ENCODE results near the gene ALS2CL.
A peak's percentile ranks its signal among the peaks of the same experiment; 100 is the strongest.

GRCh38 chr3:46742992-46743585, 49.6 kb upstream of the ALS2CL start:
- TF ChIP-seq, protein P1, sequence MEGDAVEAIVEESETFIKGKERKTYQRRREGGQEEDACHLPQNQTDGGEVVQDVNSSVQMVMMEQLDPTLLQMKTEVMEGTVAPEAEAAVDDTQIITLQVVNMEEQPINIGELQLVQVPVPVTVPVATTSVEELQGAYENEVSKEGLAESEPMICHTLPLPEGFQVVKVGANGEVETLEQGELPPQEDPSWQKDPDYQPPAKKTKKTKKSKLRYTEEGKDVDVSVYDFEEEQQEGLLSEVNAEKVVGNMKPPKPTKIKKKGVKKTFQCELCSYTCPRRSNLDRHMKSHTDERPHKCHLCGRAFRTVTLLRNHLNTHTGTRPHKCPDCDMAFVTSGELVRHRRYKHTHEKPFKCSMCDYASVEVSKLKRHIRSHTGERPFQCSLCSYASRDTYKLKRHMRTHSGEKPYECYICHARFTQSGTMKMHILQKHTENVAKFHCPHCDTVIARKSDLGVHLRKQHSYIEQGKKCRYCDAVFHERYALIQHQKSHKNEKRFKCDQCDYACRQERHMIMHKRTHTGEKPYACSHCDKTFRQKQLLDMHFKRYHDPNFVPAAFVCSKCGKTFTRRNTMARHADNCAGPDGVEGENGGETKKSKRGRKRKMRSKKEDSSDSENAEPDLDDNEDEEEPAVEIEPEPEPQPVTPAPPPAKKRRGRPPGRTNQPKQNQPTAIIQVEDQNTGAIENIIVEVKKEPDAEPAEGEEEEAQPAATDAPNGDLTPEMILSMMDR (conservative IDR thresholded peaks at IDR 0.05; ENCODE audit: low read depth in 2 of 2) = no peak
- no peak for TF ChIP-seq EZH2 (IDR thresholded peaks at IDR 0.05; ENCODE audit: low read depth, unreplicated experiment)
- TF ChIP-seq CREB1 (CRISPR knock-in tag; IDR thresholded peaks at IDR 0.05; ENCODE audit: low read depth) = no peak
- TF ChIP-seq REST (IDR thresholded peaks at IDR 0.05; ENCODE audit: unreplicated experiment) = peak; percentile 70
- no peak for TF ChIP-seq EZH2phosphoT487 (IDR thresholded peaks at IDR 0.05; ENCODE audit: unreplicated experiment)
- TF ChIP-seq POLR2AphosphoS5 (IDR thresholded peaks at IDR 0.05; ENCODE audit: low read depth) = no peak
- TF ChIP-seq NANOG (IDR thresholded peaks at IDR 0.05; ENCODE audit: borderline replicate concordance) = no peak
- no peak for TF ChIP-seq JUNB (IDR thresholded peaks at IDR 0.05; ENCODE audit: unreplicated experiment)
- TF ChIP-seq, protein P2, sequence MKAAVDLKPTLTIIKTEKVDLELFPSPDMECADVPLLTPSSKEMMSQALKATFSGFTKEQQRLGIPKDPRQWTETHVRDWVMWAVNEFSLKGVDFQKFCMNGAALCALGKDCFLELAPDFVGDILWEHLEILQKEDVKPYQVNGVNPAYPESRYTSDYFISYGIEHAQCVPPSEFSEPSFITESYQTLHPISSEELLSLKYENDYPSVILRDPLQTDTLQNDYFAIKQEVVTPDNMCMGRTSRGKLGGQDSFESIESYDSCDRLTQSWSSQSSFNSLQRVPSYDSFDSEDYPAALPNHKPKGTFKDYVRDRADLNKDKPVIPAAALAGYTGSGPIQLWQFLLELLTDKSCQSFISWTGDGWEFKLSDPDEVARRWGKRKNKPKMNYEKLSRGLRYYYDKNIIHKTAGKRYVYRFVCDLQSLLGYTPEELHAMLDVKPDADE (IDR thresholded peaks at IDR 0.05) = no peak
- TF ChIP-seq ZNF331 (CRISPR knock-in tag; IDR thresholded peaks at IDR 0.05; ENCODE audit: low read depth) = no peak
- no peak for TF ChIP-seq ZNF114 (CRISPR knock-in tag; IDR thresholded peaks at IDR 0.05)
- TF ChIP-seq, protein P3, sequence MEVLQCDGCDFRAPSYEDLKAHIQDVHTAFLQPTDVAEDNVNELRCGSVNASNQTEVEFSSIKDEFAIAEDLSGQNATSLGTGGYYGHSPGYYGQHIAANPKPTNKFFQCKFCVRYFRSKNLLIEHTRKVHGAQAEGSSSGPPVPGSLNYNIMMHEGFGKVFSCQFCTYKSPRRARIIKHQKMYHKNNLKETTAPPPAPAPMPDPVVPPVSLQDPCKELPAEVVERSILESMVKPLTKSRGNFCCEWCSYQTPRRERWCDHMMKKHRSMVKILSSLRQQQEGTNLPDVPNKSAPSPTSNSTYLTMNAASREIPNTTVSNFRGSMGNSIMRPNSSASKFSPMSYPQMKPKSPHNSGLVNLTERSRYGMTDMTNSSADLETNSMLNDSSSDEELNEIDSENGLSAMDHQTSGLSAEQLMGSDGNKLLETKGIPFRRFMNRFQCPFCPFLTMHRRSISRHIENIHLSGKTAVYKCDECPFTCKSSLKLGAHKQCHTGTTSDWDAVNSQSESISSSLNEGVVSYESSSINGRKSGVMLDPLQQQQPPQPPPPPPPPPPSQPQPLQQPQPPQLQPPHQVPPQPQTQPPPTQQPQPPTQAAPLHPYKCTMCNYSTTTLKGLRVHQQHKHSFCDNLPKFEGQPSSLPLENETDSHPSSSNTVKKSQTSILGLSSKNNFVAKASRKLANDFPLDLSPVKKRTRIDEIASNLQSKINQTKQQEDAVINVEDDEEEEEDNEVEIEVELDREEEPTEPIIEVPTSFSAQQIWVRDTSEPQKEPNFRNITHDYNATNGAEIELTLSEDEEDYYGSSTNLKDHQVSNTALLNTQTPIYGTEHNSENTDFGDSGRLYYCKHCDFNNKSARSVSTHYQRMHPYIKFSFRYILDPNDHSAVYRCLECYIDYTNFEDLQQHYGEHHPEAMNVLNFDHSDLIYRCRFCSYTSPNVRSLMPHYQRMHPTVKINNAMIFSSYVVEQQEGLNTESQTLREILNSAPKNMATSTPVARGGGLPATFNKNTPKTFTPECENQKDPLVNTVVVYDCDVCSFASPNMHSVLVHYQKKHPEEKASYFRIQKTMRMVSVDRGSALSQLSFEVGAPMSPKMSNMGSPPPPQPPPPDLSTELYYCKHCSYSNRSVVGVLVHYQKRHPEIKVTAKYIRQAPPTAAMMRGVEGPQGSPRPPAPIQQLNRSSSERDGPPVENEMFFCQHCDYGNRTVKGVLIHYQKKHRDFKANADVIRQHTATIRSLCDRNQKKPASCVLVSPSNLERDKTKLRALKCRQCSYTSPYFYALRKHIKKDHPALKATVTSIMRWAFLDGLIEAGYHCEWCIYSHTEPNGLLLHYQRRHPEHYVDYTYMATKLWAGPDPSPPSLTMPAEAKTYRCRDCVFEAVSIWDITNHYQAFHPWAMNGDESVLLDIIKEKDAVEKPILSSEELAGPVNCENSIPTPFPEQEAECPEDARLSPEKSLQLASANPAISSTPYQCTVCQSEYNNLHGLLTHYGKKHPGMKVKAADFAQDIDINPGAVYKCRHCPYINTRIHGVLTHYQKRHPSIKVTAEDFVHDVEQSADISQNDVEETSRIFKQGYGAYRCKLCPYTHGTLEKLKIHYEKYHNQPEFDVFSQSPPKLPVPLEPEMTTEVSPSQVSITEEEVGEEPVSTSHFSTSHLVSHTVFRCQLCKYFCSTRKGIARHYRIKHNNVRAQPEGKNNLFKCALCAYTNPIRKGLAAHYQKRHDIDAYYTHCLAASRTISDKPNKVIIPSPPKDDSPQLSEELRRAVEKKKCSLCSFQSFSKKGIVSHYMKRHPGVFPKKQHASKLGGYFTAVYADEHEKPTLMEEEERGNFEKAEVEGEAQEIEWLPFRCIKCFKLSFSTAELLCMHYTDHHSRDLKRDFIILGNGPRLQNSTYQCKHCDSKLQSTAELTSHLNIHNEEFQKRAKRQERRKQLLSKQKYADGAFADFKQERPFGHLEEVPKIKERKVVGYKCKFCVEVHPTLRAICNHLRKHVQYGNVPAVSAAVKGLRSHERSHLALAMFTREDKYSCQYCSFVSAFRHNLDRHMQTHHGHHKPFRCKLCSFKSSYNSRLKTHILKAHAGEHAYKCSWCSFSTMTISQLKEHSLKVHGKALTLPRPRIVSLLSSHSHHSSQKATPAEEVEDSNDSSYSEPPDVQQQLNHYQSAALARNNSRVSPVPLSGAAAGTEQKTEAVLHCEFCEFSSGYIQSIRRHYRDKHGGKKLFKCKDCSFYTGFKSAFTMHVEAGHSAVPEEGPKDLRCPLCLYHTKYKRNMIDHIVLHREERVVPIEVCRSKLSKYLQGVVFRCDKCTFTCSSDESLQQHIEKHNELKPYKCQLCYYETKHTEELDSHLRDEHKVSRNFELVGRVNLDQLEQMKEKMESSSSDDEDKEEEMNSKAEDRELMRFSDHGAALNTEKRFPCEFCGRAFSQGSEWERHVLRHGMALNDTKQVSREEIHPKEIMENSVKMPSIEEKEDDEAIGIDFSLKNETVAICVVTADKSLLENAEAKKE (CRISPR knock-in tag; IDR thresholded peaks at IDR 0.05) = no peak
- no peak for TF ChIP-seq STAT1 (IDR thresholded peaks at IDR 0.05; ENCODE audit: unreplicated experiment)

Measured in GM23338 (cell line).